K562 (cell line): ENCODE results near the gene RPE. TPM values are rescaled to one million over a fixed set of nuclear protein-coding genes. Genes with fewer than 3 reads are reported as not detected.
A peak's percentile ranks its signal among the peaks of the same experiment; 100 is the strongest.

Experiments used
- ATAC-seq: fragments of 200-7000 bp; cut with Tn5 transposase; 3 replicates; pipeline ENCODE4 v1.9.1; 2020; ENCODE audit warnings: moderate library complexity
- BruUV-seq: library from RNA; stranded (reverse); fragments of 400-500 nt; replicated peaks from 2 replicates; lab custom pipeline; 2021; lab: Mats Ljungman, UMichigan
- CTCF ChIA-PET: fragments of 300-600 bp; formaldehyde crosslinking; extraction: SDS; loops from one replicate; lab custom pipeline; 2021; ENCODE audit warnings: low intra/inter-chr PET ratio; lab: Yijun Ruan, JAX
- POLR2A ChIA-PET: fragments of 300-600, 350-650 bp; sonication (Branson Sonifier 250); formaldehyde crosslinking; extraction: SDS; loops from one replicate; lab custom pipeline; 2021; ENCODE audit warnings: antibody characterized with exemption, inconsistent platforms; lab: Yijun Ruan, JAX
- DNase-seq, 4 experiments: peaks; one replicate each; pipeline versions ENCODE4 v3.0.0 to v3.0.0-alpha.2; 2011 to 2018; ENCODE audit warnings: low spot score in 3 of 4, mixed read lengths in 3 of 4; ENCODE audit errors: extremely low read depth in 1 of 4
- FAIRE-seq: peaks from 2 replicates; lab custom pipeline; 2011; peaks lifted over from hg19 to GRCh38; lab: Jason Lieb, UNC
- H2AFZ ChIP-seq: 2 replicates; pipeline ENCODE4 v1.6.0; 2011; ENCODE audit warnings: low read depth, low read length, control low read depth, inconsistent platforms
- H3K27ac ChIP-seq: fragments of 200-600 bp; 3 replicates; pipeline ENCODE4 v1.8.0; 2011; ENCODE audit warnings: low read depth, mild to moderate bottlenecking, control low read depth, inconsistent platforms, low read length, moderate library complexity, mixed read lengths; ENCODE audit errors: extremely low read depth
- H3K27me3 ChIP-seq, 2 experiments: fragments of 300-600 bp in 1 of 2; 2 replicates in 1 of 2; 3 replicates in 1 of 2; pipeline versions ENCODE4 v1.6.0 to v1.8.0; 2011; ENCODE audit warnings: inconsistent platforms in 2 of 2, low read length in 2 of 2, mild to moderate bottlenecking in 1 of 2, mixed read lengths in 1 of 2, moderate library complexity in 1 of 2; ENCODE audit not compliant: control insufficient read depth in 2 of 2, insufficient read depth in 2 of 2
- H3K36me3 ChIP-seq: fragments of 300-600 bp; 3 replicates; pipeline ENCODE4 v1.8.0; 2011; ENCODE audit warnings: mild to moderate bottlenecking, low read length, inconsistent platforms; ENCODE audit not compliant: control insufficient read depth, insufficient read depth
- H3K4me1 ChIP-seq, 2 experiments: fragments of 200-600 bp in 1 of 2; replicated peaks in 1 of 2; 2 replicates in 1 of 2; 3 replicates in 1 of 2; pipeline versions ENCODE4 v1.5.1 to v1.8.0; 2011; ENCODE audit warnings: inconsistent platforms in 2 of 2, low read length in 2 of 2, mild to moderate bottlenecking in 1 of 2, mixed read lengths in 1 of 2, moderate library complexity in 1 of 2; ENCODE audit not compliant: control insufficient read depth in 2 of 2, insufficient read depth in 2 of 2
- H3K4me2 ChIP-seq: 2 replicates; pipeline ENCODE4 v1.6.1; 2011; ENCODE audit warnings: low read length, control low read depth, inconsistent platforms, mixed read lengths; ENCODE audit not compliant: insufficient read depth
- H3K4me3 ChIP-seq: fragments of 200-600 bp; sonication (generic), shearing (Covaris generic); 2 replicates; pipeline ENCODE4 v1.5.1; 2016; ENCODE audit warnings: control low read depth, inconsistent platforms
- H3K79me2 ChIP-seq: fragments of 200-600 bp; 3 replicates; pipeline ENCODE4 v1.8.0; 2011; ENCODE audit warnings: low read length, inconsistent platforms; ENCODE audit not compliant: control insufficient read depth, insufficient read depth
- H3K9ac ChIP-seq, 2 experiments: 2 replicates each; pipeline versions ENCODE4 v1.6.0 to v1.6.1; 2011; ENCODE audit warnings: low read depth in 2 of 2, low read length in 2 of 2, control low read depth in 1 of 2, inconsistent platforms in 1 of 2, mild to moderate bottlenecking in 1 of 2, mixed read lengths in 1 of 2; ENCODE audit not compliant: insufficient read depth in 1 of 2
- H3K9me1 ChIP-seq: one replicate; pipeline ENCODE4 v1.6.0; 2011; ENCODE audit warnings: inconsistent platforms, mild to moderate bottlenecking, low read length, moderate library complexity; ENCODE audit not compliant: control insufficient read depth, insufficient read depth
- H3K9me3 ChIP-seq: replicated peaks from 2 replicates; pipeline ENCODE4 v1.5.1; 2011; ENCODE audit warnings: low read depth, low read length, inconsistent platforms; ENCODE audit not compliant: control insufficient read depth, insufficient read depth
- H4K20me1 ChIP-seq: replicated peaks from 2 replicates; pipeline ENCODE4 v1.6.1; 2011; ENCODE audit warnings: low read length, inconsistent platforms, mixed read lengths; ENCODE audit not compliant: control insufficient read depth, insufficient read depth
- ATF6 ChIP-seq: sonication (generic); formaldehyde crosslinking; IDR thresholded peaks from 2 replicates; pipeline ENCODE4 v1.4.0; 2020; ENCODE audit warnings: mild to moderate bottlenecking, missing genetic modification reagents
- CBFA2T3 ChIP-seq: fragments of 450-650 bp; IDR thresholded peaks from 2 replicates; pipeline ENCODE4 v1.6.1; 2017
- CC2D1A ChIP-seq: fragments of 450-650 bp; IDR thresholded peaks from 2 replicates; pipeline ENCODE4 v1.6.1; 2017; ENCODE audit warnings: mild to moderate bottlenecking
- DDX20 ChIP-seq: fragments of 450-650 bp; IDR thresholded peaks from 2 replicates; pipeline ENCODE4 v1.6.1; 2016; ENCODE audit warnings: missing genetic modification characterization, low read depth, mild to moderate bottlenecking, missing compliant biosample characterization, moderate library complexity
- E2F6 ChIP-seq, 2 experiments: IDR thresholded peaks; 2 replicates each; pipeline ENCODE4 v1.6.1; 2011; ENCODE audit warnings: borderline replicate concordance in 1 of 2, control low read depth in 1 of 2, low read depth in 1 of 2, low read length in 1 of 2, mild to moderate bottlenecking in 1 of 2, mixed read lengths in 1 of 2, moderate library complexity in 1 of 2; ENCODE audit not compliant: insufficient read depth in 1 of 2, insufficient read length in 1 of 2, poor library complexity in 1 of 2, severe bottlenecking in 1 of 2; ENCODE audit errors: extremely low read depth in 1 of 2
- HDAC8 ChIP-seq: fragments of 450-650 bp; IDR thresholded peaks from 2 replicates; pipeline ENCODE4 v1.6.1; 2016; ENCODE audit warnings: mild to moderate bottlenecking, missing genetic modification characterization, moderate library complexity, missing compliant biosample characterization
- SMARCE1 ChIP-seq: fragments of 450-650 bp; IDR thresholded peaks from 2 replicates; pipeline ENCODE4 v1.7.1; 2016; ENCODE audit warnings: mild to moderate bottlenecking
- TSC22D4 ChIP-seq: fragments of 450-650 bp; IDR thresholded peaks from 2 replicates; pipeline ENCODE4 v1.6.1; 2016; ENCODE audit warnings: missing genetic modification characterization, missing biosample characterization, control low read depth
- ZNF384 ChIP-seq: IDR thresholded peaks from 2 replicates; pipeline ENCODE4 v1.6.1; 2012; ENCODE audit warnings: low read depth, low read length, improper control_type of control experiment
- ZNF551 ChIP-seq: fragments of 250-450 bp; sonication (Bioruptor Pico); IDR thresholded peaks from 2 replicates; pipeline ENCODE4 v1.5.0; 2021; ENCODE audit warnings: mild to moderate bottlenecking, moderate library complexity
- ZNF778 ChIP-seq: fragments of 450-650 bp; formaldehyde crosslinking; IDR thresholded peaks from 2 replicates; pipeline ENCODE4 v1.4.0; 2020; ENCODE audit warnings: mild to moderate bottlenecking, moderate library complexity
- WGBS: fragments of 100-300 bp; shearing (Covaris generic); methylation state at CpG from one replicate; pipeline ENCODE4 v1.1.6; 2016; ENCODE audit warnings: low coverage, mixed read lengths; ENCODE audit not compliant: insufficient coverage; ENCODE audit errors: missing lambda C conversion rate; 5-methylcytosine and 5-hydroxymethylcytosine counted together
- in situ Hi-C: fragments of 300-500 bp; cut with MboI; formaldehyde crosslinking; loops from 4 replicates; pipeline ENCODE4 v1.15.0; 2018; ENCODE audit warnings: inconsistent platforms, mixed read lengths
- intact Hi-C: fragments of 100-400 bp; cut with micrococcal nuclease; formaldehyde crosslinking; loops from 2 replicates; pipeline ENCODE4 v1.14.2; 2022
- polyA plus RNA-seq, 8 experiments: library from polyadenylated mRNA; depleted of rRNA in 4 of 8; stranded (reverse) in 5 of 8; unstranded in 3 of 8; fragments of >200 nt; fragmentation: Nextera tagmentation in 2 of 8; fragmentation: Illumina TruSeq in 1 of 8; extraction: Ambion mirVana in 2 of 8; extraction: Trizol in 1 of 8; gene quantifications; 2 replicates each; pipeline versions ENCODE4 v1.2.1 to v1.2.3, GENCODE V29; 2011 to 2014; ENCODE audit warnings: inconsistent platforms in 1 of 8, missing spikeins in 1 of 8
- total RNA-seq, 7 experiments: library from RNA; depleted of rRNA in 6 of 7; stranded (reverse); fragments of >200 nt in 6 of 7; fragmentation: Illumina TruSeq in 2 of 7; extraction: Trizol in 2 of 7; gene quantifications; 2 replicates each; pipeline versions ENCODE4 v1.2.1 to v1.2.3, GENCODE V29; 2011 to 2021; ENCODE audit warnings: low replicate concordance in 1 of 7

The RPE gene
- total and polyA plus RNA-seq, 9 of the 15 experiments (the other 6 are each of a cell fraction or from before 2014, with no cell fraction given), result 33.5 to 65.3 (median 50.4) TPM

GRCh38 chr2:209993968-209994367 lies 8.5 kb upstream of the RPE start:
- TF ChIP-seq CBFA2T3 (no peak), E2F6 (IDR thresholded peaks at IDR 0.05; ENCODE audit: borderline replicate concordance in 1 of 2, extremely low read depth in 1 of 2, insufficient read depth in 1 of 2, insufficient read length in 1 of 2, low read depth in 1 of 2, low read length in 1 of 2, poor library complexity in 1 of 2, severe bottlenecking in 1 of 2) (peak in 1 of 2 experiments; percentile 11)
- DNase-seq (peak in 1 of 4 experiments; percentile 15), FAIRE-seq (no peak), ATAC-seq (peak; percentile 66)
- Histone ChIP-seq H3K4me2 (no peak overlapping the region; the same call in 1 of the 2 replicates), H3K9me1 (no peaks in the 10 kb centered on the region), H4K20me1 (no peaks in the 10 kb centered on the region), H3K4me3 (no peak overlapping the region), H3K27ac (no peak overlapping the region), H3K36me3 (no peaks in the 10 kb centered on the region), H3K9me3 (no peaks in the 10 kb centered on the region), H3K9ac (no peak overlapping the region), H3K4me1 (no peaks in the 10 kb centered on the region; a peak in 2 of 5 replicates), H3K27me3 (no peaks in the 10 kb centered on the region), H2AFZ (peak overlapping the region; percentile 63), H3K79me2 (no peaks in the 10 kb centered on the region)
- ChIA-PET CTCF (no interaction called here), POLR2A (no interaction called here)
- in situ Hi-C loops, result no loop called here
- no TSS peak for BruUV-seq
- 23% methylated on average over 9 of the region's 9 CpGs for WGBS
- intact Hi-C loops, result no loop called here

DNA sequence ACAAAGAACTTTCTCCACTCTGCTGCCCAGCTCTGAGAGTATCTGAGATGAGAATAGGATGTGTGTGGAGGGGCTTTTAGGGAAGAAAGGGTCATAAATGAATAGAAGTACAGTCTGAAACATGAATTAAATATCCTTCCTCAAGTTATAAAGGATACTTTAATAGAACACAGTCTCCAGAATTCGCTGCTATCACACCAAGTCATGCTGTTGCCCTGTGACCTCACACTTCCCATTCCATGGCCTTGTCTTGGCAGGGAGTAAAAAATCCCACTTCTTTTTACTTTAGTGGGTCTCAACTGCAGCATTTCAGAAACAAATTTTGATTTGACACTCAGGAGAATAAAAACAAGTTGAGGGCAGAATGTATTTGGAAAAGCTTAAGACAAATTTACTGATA lies 3.8 kb upstream of the RPE start:
- no peak for ATAC-seq
- peaks cover 6% of the 10 kb centered on the region in 2 experiments; a peak in 4 of 5 replicates for H3K4me1 ChIP-seq
- no peaks in the 10 kb centered on the region for H3K9me3 ChIP-seq
- H3K27me3 ChIP-seq, result no peaks in the 10 kb centered on the region
- in situ Hi-C loops, result no loop called here
- intact Hi-C loops, result no loop called here
- peaks cover 12% of the 10 kb centered on the region for H3K79me2 ChIP-seq
- ChIA-PET CTCF (no interaction called here), POLR2A (no interaction called here)
- no peak overlapping the region for H3K4me3 ChIP-seq
- H3K9ac ChIP-seq, result no peak overlapping the region
- 0 out of 2 replicates have a peak overlapping the region, but pooled peaks have one; percentile 25 for H2AFZ ChIP-seq
- no peak overlapping the region for H3K4me2 ChIP-seq
- TF ChIP-seq HDAC8, result no peak
- no peak for TF ChIP-seq SMARCE1
- TF ChIP-seq ATF6, result no peak
- no peak for TF ChIP-seq DDX20 (tag)
- no peak for TF ChIP-seq ZNF551 (CRISPR knock-in tag)
- TF ChIP-seq CC2D1A, result no peak
- no peak for TF ChIP-seq ZNF384
- no peak for TF ChIP-seq ZNF778
- no peak for TF ChIP-seq TSC22D4 (tag)
- FAIRE-seq, result no peak
- BruUV-seq, result no TSS peak
- no peak for DNase-seq
- H3K9me1 ChIP-seq, result no peaks in the 10 kb centered on the region
- no peaks in the 10 kb centered on the region for H3K36me3 ChIP-seq
- no peaks in the 10 kb centered on the region for H4K20me1 ChIP-seq
- H3K27ac ChIP-seq, result no peak overlapping the region
- 17% methylated on average over 1 of the region's 1 CpG for WGBS
